Measurements from ENCODE around the gene TYSND1. TPM values are rescaled to one million over a fixed set of nuclear protein-coding genes. Genes with fewer than 3 reads are reported as not detected.

The TYSND1 gene
- total and polyA plus RNA-seq, 2 donors from 2014 or later, result 12.9 to 13.8 TPM

GRCh38 chr10:70119623-70120022 lies 26.9 kb downstream of the TYSND1 start:
- no peaks in the 10 kb centered on the region for H3K9me3 ChIP-seq (ENCODE audit: control insufficient read depth in 2 of 3, insufficient read depth in 1 of 3, low read length in 3 of 3)
- FAIRE-seq (no peak), DNase-seq (no peak)
- intact Hi-C loops (cut with DNase I), result no loop called here
- H3K9ac ChIP-seq (ENCODE audit: low read length in 3 of 3), result no peak overlapping the region
- TF ChIP-seq, protein P1, sequence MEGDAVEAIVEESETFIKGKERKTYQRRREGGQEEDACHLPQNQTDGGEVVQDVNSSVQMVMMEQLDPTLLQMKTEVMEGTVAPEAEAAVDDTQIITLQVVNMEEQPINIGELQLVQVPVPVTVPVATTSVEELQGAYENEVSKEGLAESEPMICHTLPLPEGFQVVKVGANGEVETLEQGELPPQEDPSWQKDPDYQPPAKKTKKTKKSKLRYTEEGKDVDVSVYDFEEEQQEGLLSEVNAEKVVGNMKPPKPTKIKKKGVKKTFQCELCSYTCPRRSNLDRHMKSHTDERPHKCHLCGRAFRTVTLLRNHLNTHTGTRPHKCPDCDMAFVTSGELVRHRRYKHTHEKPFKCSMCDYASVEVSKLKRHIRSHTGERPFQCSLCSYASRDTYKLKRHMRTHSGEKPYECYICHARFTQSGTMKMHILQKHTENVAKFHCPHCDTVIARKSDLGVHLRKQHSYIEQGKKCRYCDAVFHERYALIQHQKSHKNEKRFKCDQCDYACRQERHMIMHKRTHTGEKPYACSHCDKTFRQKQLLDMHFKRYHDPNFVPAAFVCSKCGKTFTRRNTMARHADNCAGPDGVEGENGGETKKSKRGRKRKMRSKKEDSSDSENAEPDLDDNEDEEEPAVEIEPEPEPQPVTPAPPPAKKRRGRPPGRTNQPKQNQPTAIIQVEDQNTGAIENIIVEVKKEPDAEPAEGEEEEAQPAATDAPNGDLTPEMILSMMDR (IDR thresholded peaks at IDR 0.05; ENCODE audit: borderline replicate concordance, extremely low read depth, insufficient read depth), result no peak
- H3K27ac ChIP-seq (ENCODE audit: low read depth in 2 of 2, low read length in 2 of 2), result no peak overlapping the region
- H3K36me3 ChIP-seq (ENCODE audit: control insufficient read depth in 2 of 3, insufficient read depth in 3 of 3, low read length in 3 of 3), result peaks cover 0 to 6% (median 4%) of the 10 kb centered on the region in 3 donors
- no peak overlapping the region for H3K4me3 ChIP-seq (ENCODE audit: low read length in 3 of 3)
- no peaks in the 10 kb centered on the region for H3K27me3 ChIP-seq (ENCODE audit: control insufficient read depth, insufficient read depth, low read length)
- H3K4me1 ChIP-seq (ENCODE audit: control insufficient read depth in 2 of 3, insufficient read depth in 2 of 3, low read depth in 1 of 3, low read length in 3 of 3), result peaks cover 0 to 2% (median 0%) of the 10 kb centered on the region in 3 donors

- intact Hi-C loops (cut with DNase I), result no loop called here
- no peak overlapping the region for H3K27ac ChIP-seq (ENCODE audit: low read depth in 2 of 2, low read length in 2 of 2)
- no peak for FAIRE-seq
- H3K27me3 ChIP-seq (ENCODE audit: control insufficient read depth, insufficient read depth, low read length), result no peaks in the 10 kb centered on the region
- H3K9me3 ChIP-seq (ENCODE audit: control insufficient read depth in 2 of 3, insufficient read depth in 1 of 3, low read length in 3 of 3), result no peaks in the 10 kb centered on the region
- H3K36me3 ChIP-seq (ENCODE audit: control insufficient read depth in 2 of 3, insufficient read depth in 3 of 3, low read length in 3 of 3), result peaks cover 0 to 6% (median 4%) of the 10 kb centered on the region in 3 donors
- H3K9ac ChIP-seq (ENCODE audit: low read length in 3 of 3), result no peak overlapping the region
- H3K4me3 ChIP-seq (ENCODE audit: low read length in 3 of 3), result no peak overlapping the region
- TF ChIP-seq, protein P1 (IDR thresholded peaks at IDR 0.05; ENCODE audit: borderline replicate concordance, extremely low read depth, insufficient read depth), result no peak
- peaks cover 0 to 2% (median 0%) of the 10 kb centered on the region in 3 donors for H3K4me1 ChIP-seq (ENCODE audit: control insufficient read depth in 2 of 3, insufficient read depth in 2 of 3, low read depth in 1 of 3, low read length in 3 of 3)
- DNase-seq, result no peak
These were observed 27.3 kb downstream of the TYSND1 start for GRCh38 chr10:70119197-70119596.

- intact Hi-C loops (cut with DNase I), result no loop called here
These were observed 28.3 kb downstream of the TYSND1 start for GRCh38 chr10:70118196-70118595.

More at GRCh38 chr10:70118196-70118595, 28.3 kb downstream of the TYSND1 start:
- Histone ChIP-seq H3K9me3 (ENCODE audit: control insufficient read depth in 2 of 3, insufficient read depth in 1 of 3, low read length in 3 of 3) (no peaks in the 10 kb centered on the region), H3K36me3 (ENCODE audit: control insufficient read depth in 2 of 3, insufficient read depth in 3 of 3, low read length in 3 of 3) (peaks cover 0 to 6% (median 4%) of the 10 kb centered on the region in 3 donors), H3K27ac (ENCODE audit: low read depth in 2 of 2, low read length in 2 of 2) (no peak overlapping the region), H3K4me1 (ENCODE audit: control insufficient read depth in 2 of 3, insufficient read depth in 2 of 3, low read depth in 1 of 3, low read length in 3 of 3) (peaks cover 0 to 2% (median 0%) of the 10 kb centered on the region in 3 donors), H3K4me3 (ENCODE audit: low read length in 3 of 3) (no peak overlapping the region), H3K27me3 (ENCODE audit: control insufficient read depth, insufficient read depth, low read length) (no peaks in the 10 kb centered on the region), H3K9ac (ENCODE audit: low read length in 3 of 3) (no peak overlapping the region)
- FAIRE-seq, result no peak
- no peak for DNase-seq
- TF ChIP-seq, protein P1 (IDR thresholded peaks at IDR 0.05; ENCODE audit: borderline replicate concordance, extremely low read depth, insufficient read depth), result no peak
